HCT116 (cell line): ENCODE results near the gene PFN3. TPM values are rescaled to one million over a fixed set of nuclear protein-coding genes. Genes with fewer than 3 reads are reported as not detected.

Experiments used
- ATAC-seq: fragments of 200-7000 bp; cut with Tn5 transposase; 2 replicates; pipeline ENCODE4 v1.9.1; 2020; ENCODE audit warnings: mild to moderate bottlenecking, moderate library complexity
- BruUV-seq: library from RNA; stranded (reverse); fragments of 400-500 nt; replicated peaks from 2 replicates; lab custom pipeline; 2021; lab: Mats Ljungman, UMichigan
- CTCF ChIA-PET: fragments of 300-600 bp; sonication (Branson Sonifier 250); formaldehyde crosslinking; loops from one replicate; lab custom pipeline; 2021; ENCODE audit warnings: antibody characterized with exemption; lab: Charles Lee
- POLR2A ChIA-PET: fragments of 300-600, 350-600 bp; sonication (Branson Sonifier 250); formaldehyde crosslinking; loops from one replicate; lab custom pipeline; 2021; ENCODE audit warnings: antibody characterized with exemption; lab: Charles Lee
- RAD21 ChIA-PET, 2 experiments: fragments of 300-600 bp; sonication (Branson Sonifier 250); formaldehyde crosslinking; loops; one replicate each; lab custom pipeline; 2023; ENCODE audit warnings: low total read pairs in 2 of 2; ENCODE audit not compliant: uncharacterized antibody in 2 of 2, unreplicated experiment in 2 of 2, low non-redundant PET in 1 of 2; lab: Charles Lee
- DNase-seq: peaks from one replicate; pipeline ENCODE4 v3.0.0-alpha.2; 2010; ENCODE audit warnings: low read depth, low spot score
- H2AFZ ChIP-seq: fragments of 200-600 bp; shearing (Covaris generic), sonication (generic); 2 replicates; pipeline ENCODE4 v1.6.1; 2017; ENCODE audit warnings: low read depth, mixed run types, mixed read lengths, antibody characterized with exemption, low read length; ENCODE audit not compliant: poor library complexity, severe bottlenecking
- H3K27ac ChIP-seq: 2 replicates; pipeline ENCODE4 v1.5.1; 2012; ENCODE audit warnings: low read depth, low read length
- H3K27me3 ChIP-seq: fragments of 200-600 bp; sonication (generic); 2 replicates; pipeline ENCODE4 v1.6.1; 2016; ENCODE audit warnings: mixed run types, low read length, mixed read lengths; ENCODE audit not compliant: insufficient read depth
- H3K36me3 ChIP-seq, 2 experiments: fragments of 200-500 bp in 1 of 2; fragments of 200-600 bp in 1 of 2; sonication (Bioruptor generic) in 1 of 2; sonication (generic) in 1 of 2; 2 replicates each; pipeline versions ENCODE4 v1.5.1 to v1.6.1; 2014 to 2016; ENCODE audit warnings: low read length in 2 of 2, inconsistent platforms in 1 of 2, mixed read lengths in 1 of 2, mixed run types in 1 of 2; ENCODE audit not compliant: insufficient read depth in 2 of 2, control insufficient read depth in 1 of 2
- H3K4me1 ChIP-seq, 2 experiments: fragments of 200-600 bp in 1 of 2; sonication (generic) in 1 of 2; 2 replicates each; pipeline versions ENCODE4 v1.5.1 to v1.6.1; 2012 to 2017; ENCODE audit warnings: low read length in 2 of 2, inconsistent platforms in 1 of 2, mild to moderate bottlenecking in 1 of 2, mixed read lengths in 1 of 2, mixed run types in 1 of 2, moderate library complexity in 1 of 2; ENCODE audit not compliant: insufficient read depth in 2 of 2, control insufficient read depth in 1 of 2
- H3K4me2 ChIP-seq: fragments of 200-600 bp; sonication (generic); 2 replicates; pipeline ENCODE4 v1.6.1; 2017; ENCODE audit warnings: mixed run types, low read length, mixed read lengths
- H3K4me3 ChIP-seq, 2 experiments: fragments of 200-600 bp in 1 of 2; sonication (generic) in 1 of 2; replicated peaks in 1 of 2; 2 replicates each; pipeline ENCODE4 v1.5.1; 2011 to 2016; ENCODE audit warnings: low read length in 2 of 2, control low read depth in 1 of 2, low read depth in 1 of 2, mild to moderate bottlenecking in 1 of 2, mixed read lengths in 1 of 2, mixed run types in 1 of 2
- H3K79me2 ChIP-seq: fragments of 200-600 bp; sonication (generic); 2 replicates; pipeline ENCODE4 v1.6.1; 2017; ENCODE audit warnings: mild to moderate bottlenecking, mixed run types, low read length, moderate library complexity, mixed read lengths; ENCODE audit not compliant: insufficient read depth
- H3K9ac ChIP-seq: fragments of 200-600 bp; sonication (generic); 2 replicates; pipeline ENCODE4 v1.6.1; 2016; ENCODE audit warnings: low read length, mixed read lengths
- H3K9me2 ChIP-seq: fragments of 200-600 bp; sonication (generic), shearing (Covaris generic); 2 replicates; pipeline ENCODE4 v1.6.1; 2017; ENCODE audit warnings: mixed run types, mild to moderate bottlenecking, moderate library complexity; ENCODE audit not compliant: insufficient read depth
- H3K9me3 ChIP-seq, 2 experiments: fragments of 200-500 bp in 1 of 2; fragments of 200-600 bp in 1 of 2; sonication (Bioruptor generic) in 1 of 2; sonication (generic) in 1 of 2; 2 replicates each; pipeline ENCODE4 v1.6.1; 2014 to 2017; ENCODE audit warnings: low read length in 2 of 2, mixed read lengths in 2 of 2, inconsistent platforms in 1 of 2, low read depth in 1 of 2, mild to moderate bottlenecking in 1 of 2, mixed run types in 1 of 2, moderate library complexity in 1 of 2; ENCODE audit not compliant: control insufficient read depth in 1 of 2, insufficient read depth in 1 of 2
- H4K20me1 ChIP-seq: fragments of 200-600 bp; sonication (generic), shearing (Covaris generic); 2 replicates; pipeline ENCODE4 v1.6.1; 2017; ENCODE audit warnings: mixed run types, mild to moderate bottlenecking, moderate library complexity; ENCODE audit not compliant: insufficient read depth
- CEBPB ChIP-seq: IDR thresholded peaks from 2 replicates; pipeline ENCODE4 v1.6.1; 2012; ENCODE audit warnings: low read depth
- ELF1 ChIP-seq: IDR thresholded peaks from 2 replicates; pipeline ENCODE4 v1.6.1; 2012; ENCODE audit warnings: low read depth, borderline replicate concordance
- EZH2 ChIP-seq: fragments of 200-600 bp; sonication (generic); IDR thresholded peaks from 2 replicates; pipeline ENCODE4 v1.6.1; 2017; ENCODE audit warnings: antibody characterized with exemption, mixed run types
- POLR2AphosphoS5 ChIP-seq: IDR thresholded peaks from 2 replicates; pipeline ENCODE4 v1.6.1; 2011; ENCODE audit warnings: mild to moderate bottlenecking, low read depth, low read length, moderate library complexity
- intact Hi-C: fragments of 100-400 bp; cut with micrococcal nuclease; formaldehyde crosslinking; loops from 2 replicates; pipeline ENCODE4 v1.10.0; 2022
- total RNA-seq: library from RNA; stranded (reverse); gene quantifications from one replicate; pipeline ENCODE4 v1.2.1, GENCODE V29; 2021; ENCODE audit not compliant: unreplicated experiment
- TF ChIP-seq, protein P1 (sequence below), 3 experiments: fragments of 200-600 bp in 1 of 3; sonication (generic) in 1 of 3; IDR thresholded peaks in 2 of 3; conservative IDR thresholded peaks in 1 of 3; 2 replicates each; pipeline ENCODE4 v1.5.1; 2012 to 2017; ENCODE audit warnings: low read depth in 2 of 3, low read length in 2 of 3, antibody characterized with exemption in 1 of 3, borderline replicate concordance in 1 of 3, control low read depth in 1 of 3, mild to moderate bottlenecking in 1 of 3, mixed read lengths in 1 of 3, mixed run types in 1 of 3, moderate library complexity in 1 of 3; ENCODE audit not compliant: insufficient read depth in 1 of 3

The PFN3 gene
- total RNA-seq, 1 experiment from 2014 or later, result not detected

DNA sequence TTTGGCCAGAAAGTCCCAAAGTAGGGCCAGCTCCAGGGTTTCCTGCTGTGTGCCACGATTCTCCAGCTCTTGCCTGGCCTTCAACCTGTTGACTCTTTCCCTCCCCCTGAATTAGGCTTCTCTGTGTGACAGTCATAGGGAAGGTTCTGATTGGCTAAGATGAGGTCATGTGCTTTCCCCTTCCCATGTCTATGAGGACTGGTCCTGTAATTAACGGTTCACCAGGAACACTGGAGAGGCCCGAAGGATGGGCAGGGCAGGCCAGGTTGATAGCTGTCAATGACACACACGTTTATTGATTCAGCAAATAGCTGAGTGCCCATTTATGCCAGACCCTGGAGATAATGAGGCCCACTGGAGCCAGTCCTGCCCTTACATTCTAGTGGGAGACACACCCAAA is 37.2 kb upstream of the PFN3 start:
- no peak overlapping the region for H2AFZ ChIP-seq
- no peaks in the 10 kb centered on the region for H3K9me3 ChIP-seq
- H3K27me3 ChIP-seq, result no peaks in the 10 kb centered on the region
- H3K4me3 ChIP-seq, result no peak overlapping the region
- no peak overlapping the region for H3K9ac ChIP-seq
- peaks cover 0 to 8% of the 10 kb centered on the region in 2 experiments; a peak in 2 of 4 replicates for H3K4me1 ChIP-seq
- 0 out of 2 replicates have a peak, but pooled peaks have one; percentile 13 for ATAC-seq
- H3K27ac ChIP-seq, result 0 out of 2 replicates have a peak overlapping the region, but pooled peaks have one; percentile 18
- RAD21 ChIA-PET, result no interaction called here
- TF ChIP-seq, protein P1, sequence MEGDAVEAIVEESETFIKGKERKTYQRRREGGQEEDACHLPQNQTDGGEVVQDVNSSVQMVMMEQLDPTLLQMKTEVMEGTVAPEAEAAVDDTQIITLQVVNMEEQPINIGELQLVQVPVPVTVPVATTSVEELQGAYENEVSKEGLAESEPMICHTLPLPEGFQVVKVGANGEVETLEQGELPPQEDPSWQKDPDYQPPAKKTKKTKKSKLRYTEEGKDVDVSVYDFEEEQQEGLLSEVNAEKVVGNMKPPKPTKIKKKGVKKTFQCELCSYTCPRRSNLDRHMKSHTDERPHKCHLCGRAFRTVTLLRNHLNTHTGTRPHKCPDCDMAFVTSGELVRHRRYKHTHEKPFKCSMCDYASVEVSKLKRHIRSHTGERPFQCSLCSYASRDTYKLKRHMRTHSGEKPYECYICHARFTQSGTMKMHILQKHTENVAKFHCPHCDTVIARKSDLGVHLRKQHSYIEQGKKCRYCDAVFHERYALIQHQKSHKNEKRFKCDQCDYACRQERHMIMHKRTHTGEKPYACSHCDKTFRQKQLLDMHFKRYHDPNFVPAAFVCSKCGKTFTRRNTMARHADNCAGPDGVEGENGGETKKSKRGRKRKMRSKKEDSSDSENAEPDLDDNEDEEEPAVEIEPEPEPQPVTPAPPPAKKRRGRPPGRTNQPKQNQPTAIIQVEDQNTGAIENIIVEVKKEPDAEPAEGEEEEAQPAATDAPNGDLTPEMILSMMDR (IDR thresholded peaks at IDR 0.05 in 2 of 3, conservative IDR thresholded peaks at IDR 0.05 in 1 of 3; ENCODE audit: borderline replicate concordance in 1 of 3, insufficient read depth in 1 of 3, low read depth in 2 of 3, low read length in 2 of 3), result no peak
- TF ChIP-seq CEBPB, result no peak
- no peak for TF ChIP-seq POLR2AphosphoS5
- TF ChIP-seq EZH2, result no peak
- TF ChIP-seq, all 23 proteins: peak for 0
- BruUV-seq, result TSS peak; percentile 18
- no peaks in the 10 kb centered on the region for H4K20me1 ChIP-seq
- no peak overlapping the region for H3K4me2 ChIP-seq
- ChIA-PET POLR2A (interaction anchor here (2.0 kb wide), 1 partner anchor 11 kb away, joined by 7 read pairs; the partner anchor contains the start of gene GRK6), CTCF (interaction anchor here (1.4 to 2.4 kb wide), 2 partner anchors 17 to 34 kb away, joined by 6 read pairs; no protein-coding TSS in a partner anchor)
- 0 out of 2 replicates have a peak, but pooled peaks cover 2% of the 10 kb centered on the region for H3K79me2 ChIP-seq
- no peaks in the 10 kb centered on the region for H3K9me2 ChIP-seq
- intact Hi-C loops, result no loop called here
- peaks cover 16 to 32% of the 10 kb centered on the region in 2 experiments; a peak in 3 of 4 replicates for H3K36me3 ChIP-seq
- DNase-seq, result no peak

DNA sequence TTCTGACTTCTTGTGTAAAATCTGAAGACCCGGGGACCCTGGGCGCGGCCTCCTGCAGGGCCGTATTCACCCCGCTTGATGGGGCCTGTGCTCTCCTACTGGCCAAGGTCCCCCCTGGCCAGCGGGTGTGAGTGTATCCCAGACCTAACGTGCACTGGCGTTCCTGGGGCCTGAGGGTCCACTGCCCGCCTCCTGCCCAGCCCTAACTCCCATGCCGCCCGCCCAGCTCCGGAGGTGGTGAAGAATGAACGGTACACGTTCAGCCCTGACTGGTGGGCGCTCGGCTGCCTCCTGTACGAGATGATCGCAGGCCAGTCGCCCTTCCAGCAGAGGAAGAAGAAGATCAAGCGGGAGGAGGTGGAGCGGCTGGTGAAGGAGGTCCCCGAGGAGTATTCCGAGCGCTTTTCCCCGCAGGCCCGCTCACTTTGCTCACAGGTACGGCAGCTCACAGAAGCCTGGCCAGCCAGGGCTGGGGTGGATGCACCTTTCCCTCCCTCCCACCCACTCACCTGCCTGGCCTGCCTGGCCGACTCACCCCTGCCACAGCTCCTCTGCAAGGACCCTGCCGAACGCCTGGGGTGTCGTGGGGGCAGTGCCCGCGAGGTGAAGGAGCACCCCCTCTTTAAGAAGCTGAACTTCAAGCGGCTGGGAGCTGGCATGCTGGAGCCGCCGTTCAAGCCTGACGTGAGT is 35.5 kb upstream of the PFN3 start:
- DNase-seq, result no peak
- ChIA-PET RAD21 (no interaction called here), CTCF (interaction anchor here (1.2 to 2.4 kb wide), 2 partner anchors 12 to 19 kb away, joined by 3 to 6 read pairs; no protein-coding TSS in a partner anchor), POLR2A (interaction anchor here (2.0 kb wide), 1 partner anchor 9 kb away, joined by 7 read pairs; the partner anchor contains the start of gene GRK6)
- BruUV-seq, result TSS peak; percentile 1
- Histone ChIP-seq H3K36me3 (peaks cover 25 to 48% of the 10 kb centered on the region in 2 experiments; a peak in 3 of 4 replicates), H3K9ac (no peak overlapping the region), H2AFZ (no peak overlapping the region), H4K20me1 (no peaks in the 10 kb centered on the region), H3K4me3 (no peak overlapping the region), H3K9me3 (no peaks in the 10 kb centered on the region), H3K79me2 (0 out of 2 replicates have a peak, but pooled peaks cover 2% of the 10 kb centered on the region), H3K9me2 (no peaks in the 10 kb centered on the region), H3K27ac (no peak overlapping the region), H3K27me3 (no peaks in the 10 kb centered on the region), H3K4me1 (peaks cover 0 to 8% of the 10 kb centered on the region in 2 experiments; a peak in 2 of 4 replicates), H3K4me2 (no peak overlapping the region)
- TF ChIP-seq ELF1 (no peak), POLR2AphosphoS5 (peak; percentile 16)
- no peak for ATAC-seq
- intact Hi-C loops, result no loop called here
